BJ (cell line): ENCODE results near the gene LHFPL2. TPM values are rescaled to one million over a fixed set of nuclear protein-coding genes. Genes with fewer than 3 reads are reported as not detected.

Experiments
- CTCF ChIA-PET: fragments of 350-600 bp; formaldehyde crosslinking; extraction: SDS; loops from one replicate; lab custom pipeline; 2021; ENCODE audit warnings: antibody characterized with exemption, inconsistent platforms; lab: Yijun Ruan, JAX
- POLR2A ChIA-PET: fragments of 300-600 bp; sonication (Branson Sonifier 250); formaldehyde crosslinking; extraction: SDS; loops from one replicate; lab custom pipeline; 2021; ENCODE audit warnings: antibody characterized with exemption; lab: Charles Lee
- DNase-seq: peaks from one replicate; pipeline ENCODE4 v3.0.0-alpha.2; 2011; ENCODE audit warnings: low read depth
- H3K27me3 ChIP-seq: 2 replicates; pipeline ENCODE4 v1.6.0; 2011; ENCODE audit warnings: low read length; ENCODE audit not compliant: control insufficient read depth, insufficient read depth
- H3K36me3 ChIP-seq: 2 replicates; pipeline ENCODE4 v1.5.1; 2011; ENCODE audit warnings: low read length; ENCODE audit not compliant: control insufficient read depth, insufficient read depth
- H3K4me3 ChIP-seq: 2 replicates; pipeline ENCODE4 v1.5.1; 2011; ENCODE audit warnings: low read depth, mild to moderate bottlenecking, control low read depth, low read length
- CTCF ChIP-seq: IDR thresholded peaks from 2 replicates; pipeline ENCODE4 v1.5.1; 2011; ENCODE audit warnings: low read depth, mild to moderate bottlenecking, control low read depth, inconsistent platforms, low read length, moderate library complexity; ENCODE audit not compliant: insufficient read depth
- polyA plus RNA-seq: library from polyadenylated mRNA; depleted of rRNA; stranded (reverse); fragments of >200 nt; gene quantifications from 2 replicates; pipeline ENCODE4 v1.2.3, GENCODE V29; 2011

The LHFPL2 gene
- polyA plus RNA-seq, 1 experiment, result 4.4 TPM

GRCh38 chr5:78659714-78660113 lies 11.1 kb upstream of the LHFPL2 start:
- no peaks in the 10 kb centered on the region for H3K36me3 ChIP-seq
- CTCF ChIA-PET, result no interaction called here
- no peak for TF ChIP-seq CTCF
- H3K27me3 ChIP-seq, result no peaks in the 10 kb centered on the region
- no peak overlapping the region for H3K4me3 ChIP-seq
- DNase-seq, result no peak
- POLR2A ChIA-PET, result no interaction called here

- no peak for DNase-seq
- Histone ChIP-seq H3K27me3 (no peaks in the 10 kb centered on the region), H3K36me3 (no peaks in the 10 kb centered on the region), H3K4me3 (no peak overlapping the region)
- ChIA-PET POLR2A (no interaction called here), CTCF (interaction anchor here (0.8 kb wide), 1 partner anchor 10 kb away, joined by 8 read pairs; no protein-coding TSS in a partner anchor)
- no peak for TF ChIP-seq CTCF
These were observed 10.5 kb upstream of the LHFPL2 start for GRCh38 chr5:78659114-78659513.

GRCh38 chr5:78657201-78657600 lies 8.6 kb upstream of the LHFPL2 start:
- TF ChIP-seq CTCF, result no peak
- Histone ChIP-seq H3K27me3 (no peaks in the 10 kb centered on the region), H3K36me3 (no peaks in the 10 kb centered on the region), H3K4me3 (no peak overlapping the region)
- ChIA-PET CTCF (no interaction called here), POLR2A (no interaction called here)
- no peak for DNase-seq

- ChIA-PET POLR2A (no interaction called here), CTCF (no interaction called here)
- Histone ChIP-seq H3K36me3 (no peaks in the 10 kb centered on the region), H3K27me3 (no peaks in the 10 kb centered on the region), H3K4me3 (no peak overlapping the region)
- no peak for DNase-seq
- no peak for TF ChIP-seq CTCF
These were observed 7.2 kb upstream of the LHFPL2 start for GRCh38 chr5:78655746-78656290.

GRCh38 chr5:78654386-78654785 lies 5.8 kb upstream of the LHFPL2 start:
- no peak for DNase-seq
- Histone ChIP-seq H3K36me3 (no peaks in the 10 kb centered on the region), H3K27me3 (no peaks in the 10 kb centered on the region), H3K4me3 (no peak overlapping the region)
- POLR2A ChIA-PET, result no interaction called here
- no peak for TF ChIP-seq CTCF
- CTCF ChIA-PET, result interaction anchor here (1.1 to 1.2 kb wide), 2 partner anchors 8 to 87 kb away, joined by 3 to 4 read pairs; no protein-coding TSS in a partner anchor
